Liver (tissue), 9 donors: Measurements from ENCODE around the gene CDH6. TPM values are rescaled to one million over a fixed set of nuclear protein-coding genes. Genes with fewer than 3 reads are reported as not detected.

ENCODE experiments used
- DNase-seq: peaks from one replicate; pipeline ENCODE4 v3.0.0-alpha.2; 2017; ENCODE audit warnings: low spot score
- H3K27ac ChIP-seq, 2 donors: one replicate each; pipeline ENCODE4 v1.7.0; 2013; ENCODE audit warnings: inconsistent platforms in 2 of 2, low read length in 2 of 2, control low read depth in 1 of 2, low read depth in 1 of 2, mild to moderate bottlenecking in 1 of 2
- H3K27me3 ChIP-seq, 4 donors: one replicate each; pipeline versions ENCODE4 v1.6.1 to v1.7.0; 2013; ENCODE audit warnings: low read length in 3 of 4, inconsistent platforms in 1 of 4, mild to moderate bottlenecking in 1 of 4, moderate library complexity in 1 of 4; ENCODE audit not compliant: control insufficient read depth in 4 of 4, insufficient read depth in 4 of 4
- H3K36me3 ChIP-seq, 4 donors: one replicate each; pipeline versions ENCODE4 v1.6.1 to v1.7.0; 2013; ENCODE audit warnings: low read length in 3 of 4, mild to moderate bottlenecking in 3 of 4, low read depth in 1 of 4, moderate library complexity in 1 of 4; ENCODE audit not compliant: control insufficient read depth in 4 of 4, insufficient read depth in 3 of 4
- H3K4me1 ChIP-seq, 4 donors: one replicate each; pipeline versions ENCODE4 v1.6.1 to v1.7.0; 2013; ENCODE audit warnings: low read length in 3 of 4, mild to moderate bottlenecking in 3 of 4, moderate library complexity in 1 of 4; ENCODE audit not compliant: control insufficient read depth in 4 of 4, insufficient read depth in 4 of 4
- H3K4me3 ChIP-seq, 3 donors: one replicate each; pipeline versions ENCODE4 v1.6.1 to v1.7.0; 2013; ENCODE audit warnings: low read length in 3 of 3, control low read depth in 1 of 3, low read depth in 1 of 3, mild to moderate bottlenecking in 1 of 3
- H3K9ac ChIP-seq, 2 donors: one replicate each; pipeline ENCODE4 v1.7.0; 2013; ENCODE audit warnings: low read length in 2 of 2, mild to moderate bottlenecking in 2 of 2, moderate library complexity in 2 of 2, control low read depth in 1 of 2, low read depth in 1 of 2
- H3K9me3 ChIP-seq, 4 donors: one replicate each; pipeline versions ENCODE4 v1.6.1 to v1.7.0; 2013; ENCODE audit warnings: low read length in 3 of 4; ENCODE audit not compliant: control insufficient read depth in 4 of 4
- CTCF ChIP-seq: fragments of 150-350 bp; IDR thresholded peaks from 2 replicates; pipeline ENCODE4 v1.5.1; 2017; ENCODE audit warnings: improper control_type of control experiment, low read depth, low read length; ENCODE audit not compliant: missing input control
- EGR1 ChIP-seq, 2 donors: IDR thresholded peaks; 2 replicates each; pipeline ENCODE4 v1.6.1; 2016 to 2018; ENCODE audit warnings: antibody characterized with exemption in 2 of 2, low read depth in 2 of 2
- FOXA1 ChIP-seq: IDR thresholded peaks from 2 replicates; pipeline ENCODE4 v1.6.1; 2016; ENCODE audit warnings: antibody characterized with exemption
- FOXA2 ChIP-seq: IDR thresholded peaks from 2 replicates; pipeline ENCODE4 v1.6.1; 2016; ENCODE audit warnings: antibody characterized with exemption
- GABPA ChIP-seq, 2 donors: IDR thresholded peaks in 1 of 2; conservative IDR thresholded peaks in 1 of 2; 2 replicates each; pipeline ENCODE4 v1.6.1; 2016; ENCODE audit warnings: antibody characterized with exemption in 2 of 2, mild to moderate bottlenecking in 1 of 2, moderate library complexity in 1 of 2
- HNF4A ChIP-seq, 2 donors: conservative IDR thresholded peaks; 2 replicates each; pipeline ENCODE4 v1.6.1; 2016; ENCODE audit warnings: antibody characterized with exemption in 2 of 2, mild to moderate bottlenecking in 2 of 2
- JUND ChIP-seq, 2 donors: IDR thresholded peaks; 2 replicates each; pipeline ENCODE4 v1.6.1; 2016; ENCODE audit warnings: antibody characterized with exemption in 2 of 2
- NR2F2 ChIP-seq: IDR thresholded peaks from 2 replicates; pipeline ENCODE4 v1.6.1; 2016; ENCODE audit warnings: antibody characterized with exemption
- RAD21 ChIP-seq, 2 donors: IDR thresholded peaks; 2 replicates each; pipeline ENCODE4 v1.6.1; 2016; ENCODE audit warnings: antibody characterized with exemption in 2 of 2, mild to moderate bottlenecking in 2 of 2
- RXRA ChIP-seq, 2 donors: IDR thresholded peaks; 2 replicates each; pipeline ENCODE4 v1.6.1; 2017 to 2018; ENCODE audit warnings: antibody characterized with exemption in 2 of 2, mild to moderate bottlenecking in 1 of 2
- SP1 ChIP-seq: IDR thresholded peaks from 2 replicates; pipeline ENCODE4 v1.6.1; 2018; ENCODE audit warnings: antibody characterized with exemption, mild to moderate bottlenecking
- TAF1 ChIP-seq: conservative IDR thresholded peaks from 2 replicates; pipeline ENCODE4 v1.6.1; 2016; ENCODE audit warnings: antibody characterized with exemption, mild to moderate bottlenecking
- YY1 ChIP-seq: IDR thresholded peaks from 2 replicates; pipeline ENCODE4 v1.6.1; 2016; ENCODE audit warnings: antibody characterized with exemption, mild to moderate bottlenecking
- ZBTB33 ChIP-seq: IDR thresholded peaks from 2 replicates; pipeline ENCODE4 v1.6.1; 2016; ENCODE audit warnings: antibody characterized with exemption
- WGBS: extraction: QIAGEN DNeasy Blood & Tissue Kit; methylation state at CpG from one replicate; pipeline ENCODE4 v1.1.7; 2013; 5-methylcytosine and 5-hydroxymethylcytosine counted together
- polyA plus RNA-seq, 2 donors: library from polyadenylated mRNA; stranded (reverse) in 1 of 2; unstranded in 1 of 2; fragments of 200-250 nt in 1 of 2; fragments of >200 nt in 1 of 2; fragmentation: Nextera tagmentation in 1 of 2; extraction: Ambion mirVana in 1 of 2; gene quantifications; one replicate each; pipeline versions ENCODE4 v1.2.1 to v1.2.3, GENCODE V29; 2013 to 2015
- total RNA-seq, 2 donors: library from RNA; depleted of rRNA; stranded (reverse); fragments of >200 nt; gene quantifications; one replicate each; pipeline ENCODE4 v1.2.3, GENCODE V29; 2014
- TF ChIP-seq, protein P1 (sequence below): IDR thresholded peaks from 2 replicates; pipeline ENCODE4 v1.6.1; 2016; ENCODE audit warnings: antibody characterized with exemption
- TF ChIP-seq, protein P2 (sequence below): IDR thresholded peaks from 2 replicates; pipeline ENCODE4 v1.6.1; 2016; ENCODE audit warnings: antibody characterized with exemption
- TF ChIP-seq, protein P3 (sequence below): IDR thresholded peaks from 2 replicates; pipeline ENCODE4 v1.6.1; 2016; ENCODE audit warnings: antibody characterized with exemption, mild to moderate bottlenecking
- donor health status: healthy.
- donor health status: healthy.
- donor health status: healthy.
- donor health status: healthy.
- donor health status: healthy.

The CDH6 gene
- total and polyA plus RNA-seq, 4 donors = 0.18 to 3.7 (median 0.84) TPM

- 57% methylated on average over 3 of the region's 3 CpGs for whole genome bisulfite sequencing
- H3K9me3 ChIP-seq = peaks cover 0 to 3% (median 1%) of the 10 kb centered on the region in 4 donors
- TF ChIP-seq SP1 (no peak), FOXA1 (no peak), GABPA (IDR thresholded peaks at IDR 0.05 in 1 of 2, conservative IDR thresholded peaks at IDR 0.05 in 1 of 2) (no peak), TAF1 (no peak), CTCF (no peak), ZBTB33 (no peak), RAD21 (IDR thresholded peaks at IDR 0.05) (no peak), YY1 (no peak), HNF4A (conservative IDR thresholded peaks at IDR 0.05) (no peak), RXRA (IDR thresholded peaks at IDR 0.05) (no peak), NR2F2 (no peak), JUND (IDR thresholded peaks at IDR 0.05) (no peak), EGR1 (IDR thresholded peaks at IDR 0.05; ENCODE audit: low read depth in 2 of 2) (no peak)
- TF ChIP-seq, protein P1, sequence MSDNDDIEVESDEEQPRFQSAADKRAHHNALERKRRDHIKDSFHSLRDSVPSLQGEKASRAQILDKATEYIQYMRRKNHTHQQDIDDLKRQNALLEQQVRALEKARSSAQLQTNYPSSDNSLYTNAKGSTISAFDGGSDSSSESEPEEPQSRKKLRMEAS = no peak
- TF ChIP-seq, protein P2, sequence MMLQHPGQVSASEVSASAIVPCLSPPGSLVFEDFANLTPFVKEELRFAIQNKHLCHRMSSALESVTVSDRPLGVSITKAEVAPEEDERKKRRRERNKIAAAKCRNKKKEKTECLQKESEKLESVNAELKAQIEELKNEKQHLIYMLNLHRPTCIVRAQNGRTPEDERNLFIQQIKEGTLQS = no peak
- TF ChIP-seq, protein P3, sequence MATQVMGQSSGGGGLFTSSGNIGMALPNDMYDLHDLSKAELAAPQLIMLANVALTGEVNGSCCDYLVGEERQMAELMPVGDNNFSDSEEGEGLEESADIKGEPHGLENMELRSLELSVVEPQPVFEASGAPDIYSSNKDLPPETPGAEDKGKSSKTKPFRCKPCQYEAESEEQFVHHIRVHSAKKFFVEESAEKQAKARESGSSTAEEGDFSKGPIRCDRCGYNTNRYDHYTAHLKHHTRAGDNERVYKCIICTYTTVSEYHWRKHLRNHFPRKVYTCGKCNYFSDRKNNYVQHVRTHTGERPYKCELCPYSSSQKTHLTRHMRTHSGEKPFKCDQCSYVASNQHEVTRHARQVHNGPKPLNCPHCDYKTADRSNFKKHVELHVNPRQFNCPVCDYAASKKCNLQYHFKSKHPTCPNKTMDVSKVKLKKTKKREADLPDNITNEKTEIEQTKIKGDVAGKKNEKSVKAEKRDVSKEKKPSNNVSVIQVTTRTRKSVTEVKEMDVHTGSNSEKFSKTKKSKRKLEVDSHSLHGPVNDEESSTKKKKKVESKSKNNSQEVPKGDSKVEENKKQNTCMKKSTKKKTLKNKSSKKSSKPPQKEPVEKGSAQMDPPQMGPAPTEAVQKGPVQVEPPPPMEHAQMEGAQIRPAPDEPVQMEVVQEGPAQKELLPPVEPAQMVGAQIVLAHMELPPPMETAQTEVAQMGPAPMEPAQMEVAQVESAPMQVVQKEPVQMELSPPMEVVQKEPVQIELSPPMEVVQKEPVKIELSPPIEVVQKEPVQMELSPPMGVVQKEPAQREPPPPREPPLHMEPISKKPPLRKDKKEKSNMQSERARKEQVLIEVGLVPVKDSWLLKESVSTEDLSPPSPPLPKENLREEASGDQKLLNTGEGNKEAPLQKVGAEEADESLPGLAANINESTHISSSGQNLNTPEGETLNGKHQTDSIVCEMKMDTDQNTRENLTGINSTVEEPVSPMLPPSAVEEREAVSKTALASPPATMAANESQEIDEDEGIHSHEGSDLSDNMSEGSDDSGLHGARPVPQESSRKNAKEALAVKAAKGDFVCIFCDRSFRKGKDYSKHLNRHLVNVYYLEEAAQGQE = no peak
- H3K4me3 ChIP-seq = no peak overlapping the region
- H3K27me3 ChIP-seq = no peaks in the 10 kb centered on the region
- H3K36me3 ChIP-seq = no peaks in the 10 kb centered on the region
- H3K9ac ChIP-seq = no peak overlapping the region
- no peak for DNase-seq
- H3K4me1 ChIP-seq = no peaks in the 10 kb centered on the region
- no peak overlapping the region for H3K27ac ChIP-seq
These were observed 161.9 kb downstream of the CDH6 start for GRCh38 chr5:31355337-31355736.

- Histone ChIP-seq H3K4me1 (no peaks in the 10 kb centered on the region), H3K27ac (no peak overlapping the region), H3K4me3 (no peak overlapping the region), H3K9ac (no peak overlapping the region), H3K27me3 (no peaks in the 10 kb centered on the region), H3K9me3 (peaks cover 0 to 3% (median 1%) of the 10 kb centered on the region in 4 donors), H3K36me3 (no peaks in the 10 kb centered on the region)
- no peak for DNase-seq
- 77% methylated on average over 11 of the region's 11 CpGs for WGBS
- no peak for TF ChIP-seq ZBTB33
- no peak for TF ChIP-seq FOXA2
- TF ChIP-seq CTCF = no peak
- no peak for TF ChIP-seq FOXA1
- no peak for TF ChIP-seq HNF4A (conservative IDR thresholded peaks at IDR 0.05)
These were observed 163.6 kb downstream of the CDH6 start for GRCh38 chr5:31357038-31357437.
